Measurements from ENCODE around the gene EME2.

GRCh38 chr16:1787322-1788094, 14.9 kb downstream of the EME2 start:
- TF ChIP-seq CTCF (conservative IDR thresholded peaks at IDR 0.05; ENCODE audit: low read depth in 2 of 2) (no peak), REST (IDR thresholded peaks at IDR 0.05; ENCODE audit: unreplicated experiment) (no peak), POLR2AphosphoS5 (IDR thresholded peaks at IDR 0.05; ENCODE audit: low read depth) (no peak), JUNB (IDR thresholded peaks at IDR 0.05; ENCODE audit: unreplicated experiment) (no peak), EZH2 (IDR thresholded peaks at IDR 0.05; ENCODE audit: low read depth, unreplicated experiment) (no peak), ZNF462 (CRISPR knock-in tag; IDR thresholded peaks at IDR 0.05) (no peak), ETS1 (IDR thresholded peaks at IDR 0.05) (no peak), CREB1 (CRISPR knock-in tag; IDR thresholded peaks at IDR 0.05; ENCODE audit: low read depth) (no peak), EZH2phosphoT487 (IDR thresholded peaks at IDR 0.05; ENCODE audit: unreplicated experiment) (no peak)

Data from GM23338 (cell line).